Measurements from ENCODE around the gene HOXA10.

GRCh38 chr7:27200761-27201579, 26.9 kb upstream of the HOXA10 start:
- TF ChIP-seq CTCF (IDR thresholded peaks at IDR 0.05; ENCODE audit: low read depth, low read length) (no peak), EZH2phosphoT487 (IDR thresholded peaks at IDR 0.05; ENCODE audit: low read depth) (no peak)
